Bone marrow (tissue), 2 donors: ENCODE results near the gene RNF31.

Experiments used
- DNase-seq, 2 donors: peaks; one replicate each; lab custom pipeline; 2025; lab: John Stamatoyannopoulos, UW

The RNF31 gene

DNA sequence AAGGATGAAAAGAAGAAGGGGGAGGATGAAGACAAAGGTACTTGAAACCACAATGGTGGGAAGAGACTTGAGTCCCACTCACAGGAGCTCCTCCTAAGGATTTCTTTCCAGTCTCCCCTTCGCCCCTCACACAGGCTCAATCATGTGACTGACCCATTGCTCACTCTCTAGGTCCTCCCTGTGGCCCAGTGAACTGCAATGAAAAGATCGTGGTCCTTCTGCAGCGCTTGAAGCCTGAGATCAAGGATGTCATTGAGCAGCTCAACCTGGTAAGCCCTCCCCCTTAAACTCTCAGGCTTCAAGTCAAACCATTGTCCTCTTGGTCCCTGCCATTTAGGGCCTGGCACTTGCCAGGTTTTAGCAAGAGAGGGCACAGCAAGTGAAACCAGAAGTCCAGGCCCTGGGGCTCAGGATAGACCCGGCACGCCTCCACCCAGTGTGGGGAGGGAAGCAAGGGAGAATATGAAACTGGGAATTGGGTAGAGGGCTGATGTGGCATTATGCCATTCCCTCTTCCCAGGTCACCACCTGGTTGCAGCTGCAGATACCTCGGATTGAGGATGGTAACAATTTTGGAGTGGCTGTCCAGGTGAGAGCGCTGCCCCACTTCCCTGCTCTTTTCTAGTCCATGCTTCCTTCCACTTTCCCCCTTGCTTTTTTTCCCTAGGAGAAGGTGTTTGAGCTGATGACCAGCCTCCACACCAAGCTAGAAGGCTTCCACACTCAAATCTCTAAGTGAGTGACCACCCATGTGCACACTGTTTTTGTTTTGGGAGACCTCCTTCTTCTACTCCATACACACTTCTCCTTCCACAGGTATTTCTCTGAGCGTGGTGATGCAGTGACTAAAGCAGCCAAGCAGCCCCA lies 9.5 kb upstream of the RNF31 start:
- DNase-seq = no peak

- no peak for DNase-seq
Measured at GRCh38 chr14:24138396-24139271, 8.7 kb upstream of the RNF31 start.

DNA sequence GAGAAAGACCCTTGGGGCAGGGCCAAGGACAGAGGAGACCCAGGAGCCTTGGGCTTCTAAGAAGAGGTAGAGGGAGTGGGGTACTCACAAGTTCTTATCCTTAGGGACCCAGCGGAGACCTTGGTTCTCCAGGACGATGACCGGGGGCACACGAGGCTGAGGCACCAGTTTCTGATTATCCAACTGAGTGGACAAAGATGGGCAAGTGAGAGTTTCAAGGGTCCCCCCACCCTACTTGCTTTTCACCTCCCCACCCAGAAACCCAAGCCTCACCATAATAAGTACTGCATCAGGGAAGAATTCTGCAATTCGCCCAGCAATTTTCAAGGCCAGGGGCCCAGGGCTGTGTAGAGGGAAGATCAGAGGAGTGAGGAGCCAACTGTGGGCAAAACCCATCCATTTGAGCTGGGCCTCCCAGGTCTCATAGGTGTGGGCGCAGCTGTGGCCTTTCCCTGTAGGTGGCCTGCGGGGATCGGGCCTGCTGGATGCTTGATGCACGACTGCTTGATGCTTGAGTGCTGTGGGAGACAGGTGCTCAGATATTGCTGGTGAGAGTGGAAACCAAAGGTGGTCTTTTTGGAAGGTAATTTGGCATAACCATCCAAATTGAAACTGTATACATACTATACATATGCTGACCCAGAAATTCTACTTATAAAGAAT lies 7.9 kb upstream of the RNF31 start:
- no peak for DNase-seq

GRCh38 chr14:24141097-24141880 lies 6.0 kb upstream of the RNF31 start, which contains the start of gene EMC9:
EMC9 (minus strand) TSS chr14:24141591; CDS start chr14:24141304, 287 bp downstream.
- DNase-seq = peak; percentile 88 to 99

- no peak for DNase-seq
Measured at GRCh38 chr14:24143511-24143910, 3.8 kb upstream of the RNF31 start.

GRCh38 chr14:24144451-24144850 lies 2.8 kb upstream of the RNF31 start:
- no peak for DNase-seq

GRCh38 chr14:24145219-24145618 lies 2.1 kb upstream of the RNF31 start:
- DNase-seq = no peak

- DNase-seq = no peak
Measured at GRCh38 chr14:24145690-24146452, 1.4 kb upstream of the RNF31 start.

GRCh38 chr14:24146453-24146977 lies 783 bp upstream of the RNF31 start, which contains the start of gene PSME2:
PSME2 (minus strand) TSS chr14:24146610; CDS start chr14:24146581, 29 bp downstream.
- DNase-seq = peak; percentile 89 to 97

DNA sequence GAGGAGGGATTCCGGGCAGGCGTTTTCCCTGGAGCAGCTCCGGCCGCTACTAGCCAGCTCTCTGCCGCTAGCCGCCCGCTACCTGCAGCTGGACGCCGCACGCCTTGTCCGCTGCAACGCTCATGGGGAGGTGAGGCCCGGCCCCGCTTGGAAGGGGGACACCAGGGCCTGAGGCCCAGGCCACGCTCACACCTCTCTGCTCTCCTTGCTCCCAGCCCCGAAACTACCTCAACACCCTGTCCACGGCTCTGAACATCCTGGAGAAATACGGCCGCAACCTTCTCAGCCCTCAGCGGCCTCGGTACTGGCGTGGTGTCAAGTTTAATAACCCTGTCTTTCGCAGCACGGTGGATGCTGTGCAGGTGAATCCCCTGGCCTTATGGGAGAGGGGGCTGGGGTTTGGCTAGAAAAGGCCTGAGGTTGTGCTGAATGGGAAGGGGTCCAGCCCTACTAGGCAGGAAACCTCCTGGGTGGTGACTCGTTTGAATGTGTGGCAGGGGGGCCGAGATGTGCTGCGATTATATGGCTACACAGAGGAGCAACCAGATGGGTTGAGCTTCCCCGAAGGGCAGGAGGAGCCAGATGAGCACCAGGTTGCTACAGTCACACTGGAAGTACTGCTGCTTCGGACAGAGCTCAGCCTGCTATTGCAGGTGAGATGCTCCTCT lies 597 bp downstream of the RNF31 start:
- DNase-seq = no peak

DNA sequence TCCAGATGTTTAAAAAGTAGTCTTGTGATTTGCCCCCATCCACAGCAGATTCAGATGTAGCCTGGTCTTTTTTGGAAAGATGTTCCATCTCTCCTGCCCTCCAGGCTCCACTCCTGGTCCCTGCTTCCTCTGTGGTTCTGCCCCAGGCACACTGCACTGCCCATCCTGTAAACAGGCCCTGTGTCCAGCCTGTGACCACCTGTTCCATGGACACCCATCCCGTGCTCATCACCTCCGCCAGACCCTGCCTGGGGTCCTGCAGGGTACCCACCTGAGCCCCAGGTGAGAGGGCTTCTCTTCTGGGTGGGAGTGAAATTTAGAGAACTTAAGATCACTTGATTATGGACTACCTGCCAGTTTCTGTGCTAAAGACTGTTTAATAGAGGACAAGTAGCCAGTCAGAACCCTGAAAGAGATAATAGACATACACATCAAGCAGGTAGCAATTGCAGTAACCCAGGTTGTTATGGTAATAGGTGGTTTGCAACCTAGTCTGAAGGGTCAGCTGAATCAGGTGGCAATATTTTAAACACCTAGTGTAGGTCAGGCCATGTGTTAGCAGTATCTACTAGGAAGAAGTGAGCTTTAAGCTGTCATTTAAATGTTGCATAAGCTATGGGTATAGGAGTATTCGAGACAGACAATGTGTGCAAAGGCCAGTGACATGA lies 2.1 kb downstream of the RNF31 start:
- no peak for DNase-seq

- no peak for DNase-seq
Measured at GRCh38 chr14:24150061-24150460, 2.8 kb downstream of the RNF31 start.

GRCh38 chr14:24150567-24150966 lies 3.3 kb downstream of the RNF31 start:
- no peak for DNase-seq

GRCh38 chr14:24150993-24151392 lies 3.7 kb downstream of the RNF31 start:
- DNase-seq = no peak

DNA sequence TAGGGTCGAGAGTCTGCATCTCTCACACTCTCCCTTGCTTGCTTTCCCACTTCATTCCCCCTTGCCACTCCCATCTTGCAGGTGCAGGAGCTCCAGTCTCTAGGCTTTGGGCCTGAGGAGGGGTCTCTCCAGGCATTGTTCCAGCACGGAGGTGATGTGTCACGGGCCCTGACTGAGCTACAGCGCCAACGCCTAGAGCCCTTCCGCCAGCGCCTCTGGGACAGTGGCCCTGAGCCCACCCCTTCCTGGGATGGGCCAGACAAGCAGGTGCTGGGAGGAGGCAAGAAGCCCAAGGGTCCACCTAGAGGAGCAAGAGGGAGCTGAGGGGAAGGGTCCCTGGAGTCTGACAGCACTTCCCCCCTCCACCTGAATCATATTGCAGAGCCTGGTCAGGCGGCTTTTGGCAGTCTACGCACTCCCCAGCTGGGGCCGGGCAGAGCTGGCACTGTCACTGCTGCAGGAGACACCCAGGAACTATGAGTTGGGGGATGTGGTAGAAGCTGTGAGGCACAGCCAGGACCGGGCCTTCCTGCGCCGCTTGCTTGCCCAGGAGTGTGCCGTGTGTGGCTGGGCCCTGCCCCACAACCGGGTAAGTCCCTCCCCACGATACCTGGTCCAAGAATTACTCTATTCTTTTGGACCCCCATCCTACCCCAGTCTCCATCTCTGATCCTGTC lies 4.2 kb downstream of the RNF31 start:
- no peak for DNase-seq

DNA sequence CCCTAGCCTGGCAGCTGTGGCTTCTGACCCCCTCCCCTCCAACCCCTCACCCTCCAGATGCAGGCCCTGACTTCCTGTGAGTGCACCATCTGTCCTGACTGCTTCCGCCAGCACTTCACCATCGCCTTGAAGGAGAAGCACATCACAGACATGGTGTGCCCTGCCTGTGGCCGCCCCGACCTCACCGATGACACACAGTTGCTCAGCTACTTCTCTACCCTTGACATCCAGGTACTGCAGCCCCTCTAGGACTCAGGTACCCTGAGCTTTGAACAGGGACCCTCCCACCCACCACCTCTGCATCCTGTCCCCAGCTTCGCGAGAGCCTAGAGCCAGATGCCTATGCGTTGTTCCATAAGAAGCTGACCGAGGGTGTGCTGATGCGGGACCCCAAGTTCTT lies 7.8 kb downstream of the RNF31 start:
- DNase-seq = no peak

DNA sequence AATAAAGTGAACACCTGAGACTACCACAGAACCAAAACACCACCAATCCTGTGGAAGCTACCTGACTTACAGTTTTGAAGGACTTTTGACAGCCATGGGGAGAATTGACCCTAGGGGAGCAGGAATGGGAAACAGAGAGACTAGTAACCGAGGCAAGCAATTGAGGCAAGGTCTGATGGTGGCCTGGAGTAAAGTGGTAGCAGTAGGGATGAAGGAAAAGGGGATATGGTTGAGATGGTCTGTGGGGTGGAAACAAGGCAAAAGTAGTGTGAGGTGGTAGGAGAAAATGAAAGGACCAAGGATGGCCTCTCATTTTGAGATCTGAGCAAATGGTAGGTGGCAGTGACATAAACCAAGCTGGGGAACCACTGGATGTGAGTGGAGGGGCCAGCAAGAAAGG lies 9.5 kb downstream of the RNF31 start:
- no peak for DNase-seq

DNA sequence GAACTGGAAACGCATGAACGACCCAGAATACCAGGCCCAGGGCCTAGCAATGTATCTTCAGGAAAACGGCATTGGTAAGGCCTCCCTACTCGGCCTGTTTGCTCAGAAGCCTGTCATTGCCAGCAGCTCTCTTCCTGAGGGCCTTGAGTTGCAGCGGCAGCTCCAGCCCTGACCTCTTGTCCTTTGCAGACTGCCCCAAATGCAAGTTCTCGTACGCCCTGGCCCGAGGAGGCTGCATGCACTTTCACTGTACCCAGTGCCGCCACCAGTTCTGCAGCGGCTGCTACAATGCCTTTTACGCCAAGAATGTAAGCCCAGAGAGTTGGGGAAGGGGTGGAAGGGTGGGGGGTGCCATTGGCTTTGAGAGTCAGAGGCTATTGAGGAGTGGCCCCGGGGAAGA lies 10.0 kb downstream of the RNF31 start:
- no peak for DNase-seq
